OCI-LY7 (cell line): ENCODE results near the gene PPIL1. TPM values are rescaled to one million over a fixed set of nuclear protein-coding genes. Genes with fewer than 3 reads are reported as not detected.

ENCODE experiments used
- BruUV-seq: library from RNA; stranded (reverse); fragments of 400-500 nt; replicated peaks from 2 replicates; lab custom pipeline; 2021; lab: Mats Ljungman, UMichigan
- CTCF ChIA-PET: fragments of 300-600 bp; sonication (Branson Sonifier 250); formaldehyde crosslinking; loops from one replicate; lab custom pipeline; 2022; ENCODE audit warnings: antibody characterized with exemption; ENCODE audit not compliant: unreplicated experiment; lab: Charles Lee
- POLR2A ChIA-PET: fragments of 300-600 bp; sonication (Branson Sonifier 250); formaldehyde crosslinking; loops from one replicate; lab custom pipeline; 2022; ENCODE audit warnings: antibody characterized with exemption; lab: Charles Lee
- DNase-seq: peaks from one replicate; pipeline ENCODE4 v3.0.0-alpha.2; 2015; ENCODE audit warnings: low spot score
- H2AFZ ChIP-seq: fragments of 200-600 bp; sonication (generic), shearing (Covaris generic); 2 replicates; pipeline ENCODE4 v1.6.1; 2014; ENCODE audit warnings: mild to moderate bottlenecking, antibody characterized with exemption, low read length, moderate library complexity
- H3K27ac ChIP-seq: fragments of 200-600 bp; sonication (generic); 2 replicates; pipeline ENCODE4 v1.5.1; 2014; ENCODE audit warnings: mixed run types, low read depth, mild to moderate bottlenecking, moderate library complexity, low read length, inconsistent platforms; ENCODE audit not compliant: poor library complexity, severe bottlenecking
- H3K36me3 ChIP-seq: fragments of 200-600 bp; sonication (generic); 2 replicates; pipeline ENCODE4 v1.6.1; 2014; ENCODE audit warnings: mild to moderate bottlenecking, antibody characterized with exemption, low read length, moderate library complexity, mixed read lengths; ENCODE audit not compliant: insufficient read depth
- H3K4me1 ChIP-seq: fragments of 200-600 bp; sonication (generic); 2 replicates; pipeline ENCODE4 v1.5.1; 2014; ENCODE audit warnings: mild to moderate bottlenecking, low read length; ENCODE audit not compliant: insufficient read depth, poor library complexity, severe bottlenecking
- H3K4me2 ChIP-seq: fragments of 200-600 bp; sonication (generic); 2 replicates; pipeline ENCODE4 v1.6.1; 2014; ENCODE audit warnings: mild to moderate bottlenecking, low read length
- H3K4me3 ChIP-seq: fragments of 200-600 bp; sonication (generic); 2 replicates; pipeline ENCODE4 v1.5.1; 2014; ENCODE audit warnings: mild to moderate bottlenecking, low read depth, low read length; ENCODE audit not compliant: poor library complexity, severe bottlenecking
- H3K79me2 ChIP-seq: fragments of 200-600 bp; sonication (generic); 2 replicates; pipeline ENCODE4 v1.6.1; 2016; ENCODE audit warnings: low read depth, mild to moderate bottlenecking, low read length, moderate library complexity, mixed read lengths; ENCODE audit not compliant: insufficient read depth
- H3K9me2 ChIP-seq: fragments of 200-600 bp; sonication (generic); 2 replicates; pipeline ENCODE4 v1.6.1; 2016; ENCODE audit warnings: mild to moderate bottlenecking, low read length, mixed read lengths; ENCODE audit not compliant: insufficient read depth
- H3K9me3 ChIP-seq: fragments of 200-600 bp; sonication (generic); 2 replicates; pipeline ENCODE4 v1.6.1; 2014; ENCODE audit warnings: mild to moderate bottlenecking, mixed run types, low read length, mixed read lengths
- H4K20me1 ChIP-seq: fragments of 200-600 bp; sonication (generic); 2 replicates; pipeline ENCODE4 v1.6.1; 2014; ENCODE audit warnings: mild to moderate bottlenecking, antibody characterized with exemption, low read length, moderate library complexity, mixed read lengths; ENCODE audit not compliant: insufficient read depth
- CTCF ChIP-seq: fragments of 200-600 bp; sonication (generic); conservative IDR thresholded peaks from 2 replicates; pipeline ENCODE4 v1.5.1; 2014; ENCODE audit warnings: mild to moderate bottlenecking, antibody characterized with exemption, low read length, moderate library complexity, mixed read lengths
- EZH2phosphoT487 ChIP-seq: fragments of 200-600 bp; sonication (generic); IDR thresholded peaks from 2 replicates; pipeline ENCODE4 v1.6.1; 2018; ENCODE audit warnings: low read depth, borderline replicate concordance, mild to moderate bottlenecking, mixed run types, antibody characterized with exemption, low read length, moderate library complexity, mixed read lengths
- intact Hi-C: fragments of 100-400 bp; cut with micrococcal nuclease; formaldehyde crosslinking; loops from one replicate; pipeline ENCODE4 v1.10.0; 2022; ENCODE audit not compliant: unreplicated experiment
- total RNA-seq, 2 experiments: library from RNA; depleted of rRNA in 1 of 2; stranded (reverse); fragments of >200 nt in 1 of 2; shearing (Covaris generic) in 1 of 2; gene quantifications; 2 replicates each; pipeline ENCODE4 v1.2.3, GENCODE V29; 2014 to 2022

PPIL1 gene
- total RNA-seq, 2 experiments from 2014 or later, result 38.9 to 40.0 TPM

GRCh38 chr6:36904851-36905393 is 30.3 kb upstream of the PPIL1 start:
- Histone ChIP-seq H3K4me1 (no peaks in the 10 kb centered on the region), H2AFZ (no peak overlapping the region), H4K20me1 (no peaks in the 10 kb centered on the region), H3K79me2 (no peaks in the 10 kb centered on the region), H3K4me2 (no peak overlapping the region), H3K4me3 (no peak overlapping the region), H3K36me3 (peaks cover 37% of the 10 kb centered on the region), H3K27ac (no peak overlapping the region), H3K9me2 (no peaks in the 10 kb centered on the region), H3K9me3 (no peaks in the 10 kb centered on the region)
- no TSS peak for BruUV-seq
- intact Hi-C loops, result no loop called here
- no peak for DNase-seq
- ChIA-PET POLR2A (no interaction called here), CTCF (no interaction called here)
- TF ChIP-seq CTCF (no peak), EZH2phosphoT487 (no peak)

- intact Hi-C loops, result no loop called here
- BruUV-seq, result no TSS peak
- POLR2A ChIA-PET, result interaction anchor here (0.7 to 1.0 kb wide), 2 partner anchors 19 to 30 kb away, joined by 3 to 4 read pairs; partner anchors contain the start of gene C6orf89
Measured at GRCh38 chr6:36904114-36904513, 29.5 kb upstream of the PPIL1 start.

More at GRCh38 chr6:36904114-36904513, 29.5 kb upstream of the PPIL1 start:
- TF ChIP-seq CTCF, result no peak
- Histone ChIP-seq H3K9me2 (no peaks in the 10 kb centered on the region), H3K4me3 (no peak overlapping the region), H4K20me1 (no peaks in the 10 kb centered on the region), H3K4me2 (no peak overlapping the region), H3K27ac (no peak overlapping the region), H3K9me3 (no peaks in the 10 kb centered on the region), H2AFZ (no peak overlapping the region), H3K36me3 (peaks cover 30% of the 10 kb centered on the region; the same call in 1 of the 2 replicates), H3K79me2 (no peaks in the 10 kb centered on the region), H3K4me1 (no peaks in the 10 kb centered on the region)
- no peak for DNase-seq
- CTCF ChIA-PET, result no interaction called here
